NCI-H1930 (cell line): ENCODE results near the gene CRX.
"Not testable (repeated sequence)": the region's sequence is repeated elsewhere in the genome, so short reads cannot be mapped to it uniquely, and the experiment has no call there.

Experiments used
- DNase-seq, 2 experiments: peaks; one replicate each; lab custom pipeline; 2025; lab: John Stamatoyannopoulos, UW

The CRX gene

DNA sequence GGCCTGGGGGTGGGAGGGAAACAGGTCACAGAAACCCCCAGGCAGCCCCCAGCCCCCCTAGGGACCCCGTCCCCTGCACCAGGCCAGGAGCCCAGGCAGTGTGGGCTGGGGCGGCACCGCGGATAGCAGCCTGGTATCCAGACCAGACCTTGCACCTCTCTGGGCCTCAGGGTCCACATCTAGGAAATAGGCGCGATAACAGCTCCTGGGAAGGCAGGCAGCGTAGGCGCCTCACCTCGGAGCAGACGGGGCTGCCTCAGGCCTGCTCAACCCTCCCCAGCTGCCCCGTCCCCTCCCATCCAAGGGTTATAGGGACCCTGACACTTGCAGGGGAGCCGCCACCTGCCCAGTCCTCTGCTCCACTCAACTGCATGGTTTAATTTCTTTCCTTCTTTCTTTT is 18.1 kb upstream of the CRX start:
- DNase-seq: not testable (repeated sequence)

DNA sequence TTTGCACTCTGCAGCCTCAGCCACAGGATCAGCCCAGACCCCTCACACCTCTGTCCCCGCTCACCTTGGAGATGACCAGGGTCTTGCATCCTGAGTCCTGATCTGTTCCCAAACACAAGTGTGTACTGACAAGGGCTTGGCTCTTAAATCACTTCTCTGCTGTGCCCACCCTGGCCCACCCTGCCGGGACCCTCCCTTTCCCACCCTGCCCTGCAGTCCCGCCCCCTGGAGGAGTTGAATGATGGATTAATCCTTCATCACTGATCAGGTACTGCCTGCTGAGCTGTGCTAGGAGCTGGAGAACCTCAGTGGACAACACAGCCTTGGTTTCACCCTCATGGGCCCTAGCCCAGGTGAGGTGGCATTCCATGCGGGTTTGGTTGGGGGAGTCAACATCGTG is 17.3 kb upstream of the CRX start, which contains the start of gene TPRX1:
TSS of gene TPRX1 (minus strand) at position 101 of the 400 bp plus-strand sequence. CDS start at position 89, 12 bp downstream.
- not testable (repeated sequence) for DNase-seq

DNA sequence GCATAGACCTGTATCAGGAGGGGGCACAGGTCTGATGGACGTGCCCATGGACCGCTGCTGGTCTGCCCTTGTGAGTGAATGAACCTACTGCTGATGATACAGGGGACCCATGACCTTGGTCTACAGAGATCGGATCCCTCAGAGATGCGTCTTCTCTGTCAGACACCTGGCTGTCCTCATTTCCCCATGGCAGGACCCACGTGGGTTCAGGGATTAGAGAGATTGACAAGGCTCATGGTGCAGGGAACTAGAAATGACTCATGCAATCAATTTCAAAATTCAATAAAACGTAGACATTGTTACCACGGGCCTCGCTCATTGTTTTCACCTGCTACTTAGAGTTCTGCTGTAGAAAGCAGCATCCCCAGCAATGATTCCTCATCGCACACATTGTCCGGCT is 16.4 kb upstream of the CRX start:
- no peak for DNase-seq

DNA sequence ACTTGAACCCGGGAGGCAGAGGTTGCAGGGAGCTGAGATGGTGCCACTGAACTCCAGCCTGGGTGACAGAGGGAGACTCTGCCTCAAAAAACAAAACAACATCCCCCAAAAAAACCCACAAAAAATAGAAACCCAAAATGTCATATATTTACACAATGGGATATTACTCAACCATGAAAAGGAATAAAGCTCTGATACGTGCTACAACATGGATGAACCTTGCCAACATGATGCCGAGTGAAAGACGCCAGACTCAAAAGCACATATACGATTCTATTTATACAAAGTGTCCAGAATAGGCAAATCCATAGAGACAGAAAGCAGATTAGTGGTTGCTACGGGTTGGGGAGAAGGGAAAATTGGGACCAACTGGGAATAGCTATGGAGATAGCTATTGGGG is 15.3 kb upstream of the CRX start:
- no peak for DNase-seq

DNA sequence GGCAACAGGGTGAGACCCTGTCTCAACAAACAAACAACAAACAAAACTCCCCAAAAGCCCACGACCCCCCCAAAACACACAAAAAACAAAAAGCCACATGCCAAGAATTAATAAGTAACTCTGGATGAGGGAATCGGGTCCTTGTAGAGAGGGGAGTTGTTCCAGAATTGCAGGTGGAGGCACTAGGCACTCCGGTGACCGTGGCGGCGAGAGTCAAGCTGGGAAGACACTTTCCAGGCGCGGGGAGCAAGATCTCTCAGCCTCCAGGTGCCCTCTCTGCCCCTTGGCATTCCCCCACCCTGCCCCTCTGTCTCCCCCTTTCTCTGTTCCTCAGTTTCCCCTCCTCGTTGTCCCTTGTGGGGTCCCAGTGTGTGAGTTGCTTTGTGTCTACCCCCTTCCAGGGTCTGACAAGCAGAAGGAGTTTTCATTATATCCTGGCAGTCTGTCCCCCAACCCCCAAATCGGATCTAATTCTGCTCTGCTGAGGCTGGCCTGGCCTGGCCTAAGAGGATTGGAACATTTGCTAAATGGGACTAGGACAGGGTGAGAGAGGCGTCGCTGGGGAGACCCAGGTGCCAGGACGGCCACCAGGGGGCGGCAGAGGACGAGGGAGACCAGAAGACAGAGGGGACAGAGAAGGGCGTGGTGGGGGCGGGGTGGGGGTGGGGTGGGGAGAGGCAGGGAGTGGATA is 8.3 kb upstream of the CRX start:
- peak; percentile 76 to 83 for DNase-seq

DNA sequence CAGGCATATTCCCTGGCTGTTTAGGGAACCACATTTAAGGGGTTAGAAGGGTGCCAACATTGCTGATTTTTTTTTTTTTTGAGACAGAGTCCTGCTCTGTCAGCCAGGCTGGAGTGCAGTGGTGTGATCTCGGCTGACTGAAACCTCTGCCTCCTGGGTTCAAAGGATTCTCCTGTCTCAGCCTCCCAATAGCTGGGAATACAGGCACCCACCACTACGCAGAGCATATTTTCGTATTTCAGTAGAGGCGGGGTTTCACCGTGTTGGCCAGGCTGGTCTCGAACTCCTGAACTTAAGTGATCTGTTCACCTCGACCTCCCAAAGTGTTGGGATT is 7.8 kb upstream of the CRX start:
- no peak for DNase-seq

DNA sequence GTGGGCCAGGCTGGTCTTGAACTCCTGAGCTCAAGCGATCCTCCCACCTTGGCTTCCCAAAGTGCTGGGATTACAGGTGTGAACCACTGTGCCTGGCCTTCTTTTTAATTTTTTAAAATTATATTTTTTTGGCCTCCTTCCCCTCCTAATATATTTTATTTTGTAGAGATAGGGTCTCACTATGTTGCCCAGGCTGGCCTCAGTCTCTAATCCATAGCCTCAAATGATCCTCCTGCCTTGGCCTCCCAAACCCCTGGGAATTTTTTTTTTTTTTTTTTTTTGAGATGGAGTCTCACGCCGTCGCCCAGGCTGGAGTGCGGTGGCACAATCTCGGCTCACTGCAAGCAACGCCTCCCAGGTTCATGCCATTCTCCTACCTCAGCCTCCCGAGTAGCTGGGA is 5.5 kb upstream of the CRX start:
- not testable (repeated sequence) for DNase-seq

DNA sequence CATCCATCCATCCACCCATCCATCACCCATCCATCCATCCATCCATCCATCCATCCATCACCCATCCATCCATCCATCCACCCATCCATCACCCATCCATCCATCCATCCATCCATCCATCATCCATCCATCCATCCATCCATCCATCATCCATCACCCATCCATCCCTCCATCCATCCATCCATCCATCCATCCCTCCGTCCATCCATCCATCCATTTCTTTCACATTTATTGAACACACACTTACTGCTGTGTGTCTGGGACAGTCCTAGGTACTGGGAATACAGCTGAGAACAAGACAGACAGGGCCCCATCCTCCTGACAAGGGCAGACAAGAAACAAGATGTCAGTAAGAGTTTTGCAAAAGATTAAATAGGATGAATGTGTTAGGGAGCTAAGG is 3.5 kb upstream of the CRX start:
- DNase-seq: not testable (repeated sequence)

DNA sequence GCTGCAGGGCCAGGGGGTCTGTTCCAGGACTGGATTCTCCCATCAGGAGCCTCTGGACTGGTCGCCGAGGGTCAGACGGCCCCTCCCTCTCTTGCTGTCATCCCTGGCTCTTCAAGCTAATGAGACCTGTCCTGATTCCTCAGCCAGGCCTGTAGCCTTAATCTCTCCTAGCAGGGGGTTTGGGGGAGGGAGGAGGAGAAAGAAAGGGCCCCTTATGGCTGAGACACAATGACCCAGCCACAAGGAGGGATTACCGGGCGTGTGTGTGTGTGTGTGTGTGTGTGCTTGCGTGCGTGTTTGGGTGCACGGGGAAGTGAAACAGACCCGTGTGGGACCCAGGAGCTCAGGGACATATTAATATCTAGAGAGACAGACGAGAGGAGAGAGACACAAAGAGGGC is 1.9 kb upstream of the CRX start:
- DNase-seq: no peak

DNA sequence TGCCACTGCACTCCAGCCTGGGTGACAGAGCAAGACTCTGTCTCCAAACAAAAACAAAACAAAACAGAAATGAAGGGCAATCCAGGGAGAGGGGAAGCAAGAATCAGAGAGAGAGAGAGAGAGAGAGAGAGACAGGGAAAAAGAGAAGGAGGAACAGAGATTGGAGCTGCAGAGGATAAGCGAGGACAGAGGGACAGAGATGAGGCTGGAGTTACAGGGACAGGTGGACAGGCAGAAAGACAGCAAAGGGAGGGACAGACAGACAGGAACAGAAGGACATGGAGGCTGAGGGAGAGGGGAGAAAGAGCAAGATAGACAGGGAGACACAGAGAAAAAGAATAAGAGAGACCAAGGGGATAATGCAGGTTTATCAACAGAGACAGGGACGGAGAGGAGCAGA is 1.3 kb upstream of the CRX start:
- no peak for DNase-seq

DNA sequence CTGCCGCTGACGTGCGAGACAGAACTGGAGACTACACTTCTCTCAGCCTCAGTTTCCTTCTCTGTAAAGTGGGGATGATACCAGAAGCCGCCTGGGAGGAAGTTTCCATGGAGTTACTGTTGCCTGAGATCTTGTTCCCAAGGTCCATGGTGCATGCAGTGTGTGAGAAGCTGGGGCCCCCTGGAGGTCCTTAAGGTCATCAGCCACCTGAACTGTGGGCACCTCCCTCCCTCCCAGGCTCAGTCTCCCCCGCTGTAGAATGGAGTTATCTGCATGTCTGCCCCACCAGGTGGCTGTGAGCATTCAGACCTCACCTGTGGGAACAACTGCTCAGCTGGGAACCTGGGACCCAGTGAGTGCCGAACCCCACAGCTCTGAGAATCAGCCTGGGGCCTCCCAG is 2.7 kb downstream of the CRX start:
- no peak for DNase-seq

DNA sequence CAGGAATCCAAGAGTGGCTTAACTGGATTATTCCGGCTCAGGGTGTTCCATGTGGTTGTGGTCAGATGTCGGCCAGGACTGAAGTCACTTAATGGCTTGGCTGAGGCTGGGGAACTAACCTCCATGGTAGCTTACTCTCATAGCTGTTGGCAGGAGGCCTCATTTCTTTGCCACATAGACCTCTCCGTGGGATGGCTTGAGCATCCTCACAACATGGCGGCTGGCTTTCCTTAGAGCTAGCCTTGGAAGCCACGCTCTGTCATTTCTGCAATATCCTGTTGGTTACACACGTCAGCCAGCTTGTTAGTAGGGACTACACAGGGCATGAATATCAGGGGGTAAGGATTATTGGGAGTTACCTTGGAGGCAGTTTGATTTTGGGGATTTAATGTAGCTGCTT is 5.1 kb downstream of the CRX start:
- DNase-seq: no peak

DNA sequence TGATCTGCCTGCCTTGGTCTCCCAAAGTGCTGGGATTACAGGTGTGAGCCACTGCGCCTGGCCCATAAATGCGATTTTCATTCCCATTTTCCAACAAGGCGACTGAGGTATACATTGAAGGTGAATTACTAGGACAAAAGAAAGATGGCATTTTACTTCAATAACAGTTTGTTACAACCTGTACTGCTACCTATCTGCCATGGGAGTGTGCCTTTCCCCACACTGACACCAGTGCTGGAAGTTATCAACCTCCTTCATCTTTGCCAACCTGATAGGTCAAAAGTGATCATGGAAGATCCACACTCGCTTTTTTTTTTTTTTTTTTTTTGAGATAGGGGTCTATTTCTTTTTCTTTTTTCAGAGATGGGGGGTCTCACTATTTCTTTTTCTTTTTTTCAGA is 11.0 kb downstream of the CRX start:
- no peak for DNase-seq

DNA sequence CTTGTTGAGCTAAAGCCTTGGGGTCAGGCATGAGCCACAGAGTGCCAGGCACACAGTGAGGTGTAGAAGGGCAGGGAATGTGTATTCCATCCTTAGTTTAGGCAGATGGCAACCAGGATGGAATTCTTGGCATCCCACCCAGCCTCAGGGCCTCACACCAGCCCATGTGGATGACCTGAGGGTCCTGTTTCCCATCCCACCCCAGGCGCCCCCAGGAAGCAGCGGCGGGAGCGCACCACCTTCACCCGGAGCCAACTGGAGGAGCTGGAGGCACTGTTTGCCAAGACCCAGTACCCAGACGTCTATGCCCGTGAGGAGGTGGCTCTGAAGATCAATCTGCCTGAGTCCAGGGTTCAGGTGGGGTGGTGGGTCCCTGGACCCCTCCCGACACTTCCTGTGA is 14.3 kb downstream of the CRX start:
- DNase-seq: no peak

DNA sequence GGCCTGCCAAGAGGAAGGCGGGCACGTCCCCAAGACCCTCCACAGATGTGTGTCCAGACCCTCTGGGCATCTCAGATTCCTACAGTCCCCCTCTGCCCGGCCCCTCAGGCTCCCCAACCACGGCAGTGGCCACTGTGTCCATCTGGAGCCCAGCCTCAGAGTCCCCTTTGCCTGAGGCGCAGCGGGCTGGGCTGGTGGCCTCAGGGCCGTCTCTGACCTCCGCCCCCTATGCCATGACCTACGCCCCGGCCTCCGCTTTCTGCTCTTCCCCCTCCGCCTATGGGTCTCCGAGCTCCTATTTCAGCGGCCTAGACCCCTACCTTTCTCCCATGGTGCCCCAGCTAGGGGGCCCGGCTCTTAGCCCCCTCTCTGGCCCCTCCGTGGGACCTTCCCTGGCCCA is 17.7 kb downstream of the CRX start:
- no peak for DNase-seq

DNA sequence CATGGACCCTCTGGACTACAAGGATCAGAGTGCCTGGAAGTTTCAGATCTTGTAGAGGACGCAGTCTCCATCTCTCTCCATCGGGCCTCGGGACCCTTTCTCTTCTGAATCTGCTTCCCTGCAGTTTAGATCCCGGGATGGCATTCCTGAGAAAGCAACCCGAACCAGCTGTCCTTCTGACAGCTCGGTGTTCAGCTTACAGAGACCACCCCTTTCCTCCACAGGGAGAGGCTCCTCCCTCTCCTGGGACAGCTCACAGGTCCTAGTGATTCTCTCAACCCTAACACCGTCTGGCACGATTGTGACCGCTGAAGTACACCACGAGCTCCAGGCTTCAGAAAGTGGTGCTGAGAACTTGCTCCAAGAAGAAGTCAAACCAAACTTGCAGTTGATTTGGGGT is 18.2 kb downstream of the CRX start:
- DNase-seq: no peak

DNA sequence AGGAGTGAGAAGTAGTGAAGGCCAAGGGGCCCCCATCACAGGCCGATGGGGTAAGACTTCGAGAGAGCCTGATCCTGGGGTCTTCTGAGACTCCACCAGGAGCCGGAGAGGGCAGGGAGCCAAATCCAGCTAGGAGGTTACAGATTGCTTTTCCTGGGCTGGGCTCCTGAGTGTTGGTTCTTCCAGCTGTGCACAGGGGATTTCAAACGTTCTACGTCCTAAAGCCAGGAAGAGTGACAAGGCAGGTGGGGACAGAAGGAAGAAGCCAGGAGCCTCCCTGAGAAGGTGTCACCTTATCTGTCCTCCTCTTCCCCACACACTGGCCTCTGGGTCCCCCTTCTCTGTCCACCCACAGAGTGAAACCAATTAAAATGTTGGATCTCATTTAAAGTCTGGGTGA is 21.2 kb downstream of the CRX start:
- no peak for DNase-seq

DNA sequence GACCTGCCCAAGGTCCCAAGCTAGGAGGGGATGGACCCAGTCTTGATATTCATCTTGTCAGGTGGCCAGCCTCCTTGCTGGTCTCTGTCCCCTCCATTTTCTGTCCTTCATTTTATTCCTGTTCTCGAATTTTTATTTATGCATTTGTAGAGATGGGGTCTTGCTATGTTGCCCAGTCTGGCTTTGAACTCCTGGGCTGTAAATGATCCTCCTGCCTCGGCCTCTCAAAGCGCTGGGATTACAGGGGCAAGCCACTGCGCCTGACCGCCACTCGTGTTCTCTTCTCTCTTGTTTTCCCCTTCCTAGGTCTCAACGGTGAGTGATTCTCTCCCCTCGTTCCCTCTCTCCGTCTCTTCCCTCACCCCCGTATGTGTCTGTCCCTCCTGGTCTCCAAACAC is 26.7 kb downstream of the CRX start:
- no peak for DNase-seq

DNA sequence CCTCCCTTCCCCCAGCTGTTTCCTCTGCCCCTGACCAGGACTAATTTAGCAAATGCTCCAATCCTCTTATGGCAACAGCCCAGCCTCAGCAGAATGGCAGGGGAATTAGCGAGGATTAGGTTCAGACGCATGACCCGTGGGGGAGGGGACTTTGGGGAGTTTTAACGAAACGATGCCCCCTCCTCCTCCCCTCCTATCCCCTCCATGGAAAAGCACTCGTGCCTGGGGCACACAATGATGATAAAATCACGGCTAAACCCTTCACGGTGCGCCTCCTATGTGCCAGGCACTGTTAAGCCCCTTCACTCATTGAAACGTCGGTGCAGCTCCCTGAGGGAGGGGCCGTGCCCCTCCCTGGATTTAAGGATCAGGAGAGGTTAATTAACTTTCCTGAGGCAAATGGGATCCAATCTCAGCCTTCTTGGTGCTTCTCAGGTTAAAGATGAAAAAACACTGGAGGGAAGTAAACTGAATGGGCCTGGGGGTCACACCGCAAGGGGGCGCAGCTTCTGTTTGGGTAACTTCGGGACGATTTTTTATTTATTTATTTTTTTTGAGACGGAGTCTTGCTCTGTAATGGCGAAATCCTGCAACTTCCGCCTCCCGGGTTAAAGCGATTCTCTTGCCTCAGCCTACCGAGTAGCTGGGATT is 27.2 kb downstream of the CRX start:
- peak; percentile 40 to 71 for DNase-seq

DNA sequence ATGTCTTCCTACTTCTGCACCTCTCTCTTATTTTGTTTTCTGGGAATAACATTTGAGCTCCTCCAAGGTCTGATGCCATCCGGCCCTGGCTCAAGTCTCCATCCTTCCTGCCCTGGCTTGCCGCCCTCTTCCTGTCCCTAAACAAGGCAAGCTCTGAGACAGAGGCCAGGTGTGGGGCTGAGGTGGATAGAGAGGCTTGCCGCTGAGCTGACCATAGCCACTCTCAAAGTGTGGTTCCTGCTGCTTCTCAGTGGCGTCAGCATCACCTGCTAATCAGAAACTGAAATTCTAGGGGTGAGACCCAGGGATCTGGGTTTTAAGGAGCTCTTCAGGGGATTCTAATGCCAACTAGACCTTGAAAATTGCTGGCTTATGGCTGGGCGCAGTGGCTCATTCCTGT is 31.3 kb downstream of the CRX start:
- no peak for DNase-seq

DNA sequence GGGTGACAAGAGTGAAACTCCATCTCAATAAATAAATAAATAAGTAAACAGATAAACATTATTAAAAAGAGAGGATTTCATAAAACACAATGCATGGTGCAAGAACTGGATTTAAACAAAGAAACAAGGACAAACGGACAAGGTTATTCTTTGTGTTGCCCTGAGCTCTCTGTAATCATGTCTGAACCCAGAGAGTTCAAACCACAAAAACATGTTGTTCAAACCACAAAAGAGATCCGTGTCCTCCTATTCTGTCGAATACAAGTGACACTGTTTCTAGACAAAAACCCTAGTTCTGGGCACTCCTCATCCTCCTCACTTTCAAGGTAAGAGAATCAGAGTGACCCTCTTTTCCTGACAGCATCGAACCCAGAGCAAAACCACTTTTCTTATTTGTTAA is 32.7 kb downstream of the CRX start:
- no peak for DNase-seq

DNA sequence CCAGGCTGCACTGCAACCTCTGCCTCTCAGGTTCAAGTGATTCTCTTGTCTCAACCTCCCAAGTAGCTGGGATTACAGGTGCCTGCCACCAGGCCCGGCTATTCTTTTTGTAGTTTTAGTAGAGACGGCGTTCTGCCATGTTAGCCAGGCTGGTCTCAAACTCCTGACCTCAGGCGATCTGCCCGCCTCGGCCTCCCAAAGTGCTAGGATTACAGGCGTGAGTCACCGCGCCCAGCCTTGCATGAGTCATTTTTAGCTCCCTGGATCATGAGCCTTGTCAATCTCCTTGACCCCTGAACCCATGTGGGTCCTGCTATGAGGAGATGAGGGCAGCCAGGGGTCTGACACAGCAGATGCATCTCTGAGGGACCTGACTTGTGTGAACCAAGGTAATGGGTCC is 36.5 kb downstream of the CRX start:
- not testable (repeated sequence) for DNase-seq

DNA sequence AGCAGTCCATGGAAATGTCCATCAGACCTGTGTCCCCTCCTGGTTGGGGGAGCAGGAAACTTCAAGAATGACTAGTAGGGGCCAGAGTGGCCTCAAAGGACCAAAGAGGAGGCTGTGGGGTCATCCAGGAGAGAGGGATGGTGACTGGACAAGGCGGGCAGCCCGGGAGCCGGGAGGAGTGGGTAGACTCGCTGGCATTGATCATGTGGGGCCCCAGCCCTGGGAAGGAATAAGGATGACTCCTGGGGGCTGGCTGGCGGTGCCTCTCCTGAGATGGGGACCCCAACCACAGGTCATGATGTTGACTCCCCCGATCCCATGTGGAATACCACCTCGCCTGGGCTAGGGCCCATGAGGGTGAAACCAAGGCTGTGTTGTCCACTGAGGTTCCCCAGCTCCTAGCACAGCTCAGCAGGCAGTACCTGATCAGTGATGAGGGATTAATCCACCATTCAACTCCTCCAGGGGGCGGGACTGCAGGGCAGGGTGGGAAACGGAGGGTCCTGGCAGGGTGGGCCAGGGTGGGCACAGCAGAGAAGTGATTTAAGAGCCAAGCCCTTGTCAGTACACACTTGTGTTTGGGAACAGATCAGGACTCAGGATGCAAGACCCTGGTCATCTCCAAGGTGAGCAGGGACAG is 37.0 kb downstream of the CRX start, which contains the start of gene TPRX2:
TSS of gene TPRX2 (plus strand) at position 590 of the 640 bp plus-strand sequence. CDS start at position 602, 12 bp downstream.
- not testable (repeated sequence) for DNase-seq
